HepG2 (cell line): Measurements from ENCODE around the gene IL4I1. TPM values are rescaled to one million over a fixed set of nuclear protein-coding genes. Genes with fewer than 3 reads are reported as not detected.

ENCODE experiments used
- ATAC-seq: fragments of 200-7000 bp; cut with Tn5 transposase; 3 replicates; pipeline ENCODE4 v1.9.1; 2020; ENCODE audit warnings: mild to moderate bottlenecking, moderate library complexity
- BruUV-seq: library from RNA; stranded (reverse); fragments of 400-500 nt; replicated peaks from 2 replicates; lab custom pipeline; 2021; lab: Mats Ljungman, UMichigan
- CTCF ChIA-PET: fragments of 300-600 bp; formaldehyde crosslinking; extraction: SDS; loops from one replicate; lab custom pipeline; 2021; ENCODE audit warnings: low total read pairs, inconsistent platforms, low intra/inter-chr PET ratio; lab: Yijun Ruan, JAX
- POLR2A ChIA-PET: fragments of 350-600 bp; sonication (Branson Sonifier 250); formaldehyde crosslinking; loops from one replicate; lab custom pipeline; 2020; ENCODE audit warnings: antibody characterized with exemption, inconsistent platforms; lab: Yijun Ruan, JAX
- DNase-seq: peaks from one replicate; pipeline ENCODE4 v3.0.0-alpha.2; 2015; ENCODE audit warnings: low spot score
- FAIRE-seq: peaks from 3 replicates; lab custom pipeline; 2011; peaks lifted over from hg19 to GRCh38; lab: Jason Lieb, UNC
- H2AFZ ChIP-seq: one replicate; pipeline ENCODE4 v1.6.1; 2011; ENCODE audit warnings: low read length, inconsistent platforms
- H3K27ac ChIP-seq: fragments of 300-600 bp; 3 replicates; pipeline ENCODE4 v1.8.0; 2011; ENCODE audit warnings: mixed run types, mild to moderate bottlenecking, mixed read lengths, low read length, inconsistent platforms; ENCODE audit not compliant: insufficient read depth; ENCODE audit errors: extremely low read length
- H3K27me3 ChIP-seq, 2 experiments: fragments of 200-600 bp in 1 of 2; 2 replicates in 1 of 2; 3 replicates in 1 of 2; pipeline versions ENCODE4 v1.6.0 to v1.8.0; 2011; ENCODE audit warnings: low read length in 2 of 2, mild to moderate bottlenecking in 2 of 2, moderate library complexity in 2 of 2, inconsistent platforms in 1 of 2; ENCODE audit not compliant: insufficient read depth in 2 of 2, control insufficient read depth in 1 of 2
- H3K36me3 ChIP-seq, 2 experiments: fragments of 200-600 bp in 1 of 2; replicated peaks in 1 of 2; 2 replicates in 1 of 2; 3 replicates in 1 of 2; pipeline versions ENCODE4 v1.5.1 to v1.8.0; 2011; ENCODE audit warnings: low read length in 2 of 2, inconsistent platforms in 1 of 2; ENCODE audit not compliant: insufficient read depth in 2 of 2, control insufficient read depth in 1 of 2
- H3K4me1 ChIP-seq: 2 replicates; pipeline ENCODE4 v1.5.1; 2012; ENCODE audit warnings: low read length, inconsistent platforms; ENCODE audit not compliant: insufficient read depth
- H3K4me2 ChIP-seq: 2 replicates; pipeline ENCODE4 v1.6.0; 2011; ENCODE audit warnings: low read depth, low read length, inconsistent platforms
- H3K4me3 ChIP-seq, 3 experiments: fragments of 200-600 bp in 1 of 3; sonication (generic), shearing (Covaris generic) in 1 of 3; replicated peaks in 1 of 3; 2 replicates each; pipeline ENCODE4 v1.5.1; 2011 to 2016; ENCODE audit warnings: low read length in 3 of 3, inconsistent platforms in 2 of 3, low read depth in 2 of 3, mild to moderate bottlenecking in 2 of 3, control low read depth in 1 of 3, mixed read lengths in 1 of 3; ENCODE audit not compliant: insufficient read depth in 1 of 3
- H3K79me2 ChIP-seq: one replicate; pipeline ENCODE4 v1.6.1; 2011; ENCODE audit warnings: low read length, inconsistent platforms; ENCODE audit not compliant: insufficient read depth
- H3K9ac ChIP-seq: 2 replicates; pipeline ENCODE4 v1.6.0; 2011; ENCODE audit warnings: mild to moderate bottlenecking, low read depth, low read length, inconsistent platforms; ENCODE audit not compliant: insufficient read depth
- H3K9me3 ChIP-seq: 2 replicates; pipeline ENCODE4 v1.5.1; 2012; ENCODE audit warnings: mild to moderate bottlenecking, low read length
- H4K20me1 ChIP-seq: 2 replicates; pipeline ENCODE4 v1.6.0; 2011; ENCODE audit warnings: inconsistent platforms, mild to moderate bottlenecking, low read length, moderate library complexity; ENCODE audit not compliant: insufficient read depth
- AGO1 ChIP-seq: fragments of 200-400 bp; formaldehyde crosslinking; IDR thresholded peaks from 2 replicates; pipeline ENCODE4 v1.6.1; 2017; ENCODE audit warnings: mild to moderate bottlenecking, low read depth, low read length, moderate library complexity; ENCODE audit not compliant: poor library complexity, severe bottlenecking
- CCAR2 ChIP-seq: fragments of 200-400 bp; formaldehyde crosslinking; optimal IDR thresholded peaks from 2 replicates; pipeline ENCODE3; 2018; ENCODE audit warnings: low read depth, mild to moderate bottlenecking, low read length, moderate library complexity
- CENPX ChIP-seq: sonication (generic); formaldehyde crosslinking; IDR thresholded peaks from 2 replicates; pipeline ENCODE4 v1.9.0; 2021; ENCODE audit warnings: mild to moderate bottlenecking, missing genetic modification reagents, moderate library complexity
- FOXM1 ChIP-seq: sonication (generic); formaldehyde crosslinking; IDR thresholded peaks from 2 replicates; pipeline ENCODE4 v1.5.0; 2020; ENCODE audit warnings: missing genetic modification reagents
- HDAC6 ChIP-seq: fragments of 200-600 bp; sonication (generic); IDR thresholded peaks from 2 replicates; pipeline ENCODE4 v1.7.0; 2017; ENCODE audit warnings: mild to moderate bottlenecking, antibody characterized with exemption, low read length, low read depth
- MXD4 ChIP-seq: IDR thresholded peaks from 2 replicates; pipeline ENCODE4 v1.6.1; 2016; ENCODE audit warnings: mild to moderate bottlenecking, missing biosample characterization, missing genetic modification reagents
- NAIF1 ChIP-seq: sonication (generic); formaldehyde crosslinking; IDR thresholded peaks from 2 replicates; pipeline ENCODE4 v1.5.0; 2020; ENCODE audit warnings: mild to moderate bottlenecking, missing genetic modification reagents, borderline replicate concordance
- NFYC ChIP-seq: IDR thresholded peaks from 2 replicates; pipeline ENCODE4 v1.6.1; 2016; ENCODE audit warnings: missing genetic modification reagents, missing compliant biosample characterization
- POLR2A ChIP-seq, 2 experiments: IDR thresholded peaks; 2 replicates each; pipeline ENCODE4 v1.6.1; 2011; ENCODE audit warnings: low read depth in 2 of 2, low read length in 2 of 2, mild to moderate bottlenecking in 1 of 2, moderate library complexity in 1 of 2; ENCODE audit not compliant: insufficient read depth in 1 of 2
- XRCC5 ChIP-seq: fragments of 200-400 bp; formaldehyde crosslinking; optimal IDR thresholded peaks from 2 replicates; pipeline ENCODE3; 2017; ENCODE audit warnings: mild to moderate bottlenecking, low read length
- ZBTB1 ChIP-seq: sonication (generic); formaldehyde crosslinking; IDR thresholded peaks from 2 replicates; pipeline ENCODE4 v1.4.0; 2020; ENCODE audit warnings: missing genetic modification reagents, borderline replicate concordance
- ZBTB7B ChIP-seq: sonication (generic); formaldehyde crosslinking; IDR thresholded peaks from 2 replicates; pipeline ENCODE4 v1.4.0; 2020; ENCODE audit warnings: missing genetic modification reagents
- ZNF569 ChIP-seq: sonication (generic); formaldehyde crosslinking; IDR thresholded peaks from 2 replicates; pipeline ENCODE4 v1.5.0; 2020; ENCODE audit warnings: mild to moderate bottlenecking, missing genetic modification reagents, moderate library complexity, borderline replicate concordance
- ZNF572 ChIP-seq: sonication (generic); formaldehyde crosslinking; IDR thresholded peaks from 2 replicates; pipeline ENCODE4 v1.5.1; 2020; ENCODE audit warnings: mild to moderate bottlenecking, missing genetic modification reagents
- ZNF740 ChIP-seq: sonication (generic); formaldehyde crosslinking; IDR thresholded peaks from 2 replicates; pipeline ENCODE4 v1.4.0; 2020; ENCODE audit warnings: missing genetic modification reagents
- ZSCAN21 ChIP-seq: sonication (generic); formaldehyde crosslinking; IDR thresholded peaks from 2 replicates; pipeline ENCODE4 v1.8.0; 2022; ENCODE audit warnings: mild to moderate bottlenecking, missing genetic modification reagents, moderate library complexity, borderline replicate concordance
- WGBS: methylation state at CpG from one replicate; pipeline ENCODE4 v1.1.6; 2017; ENCODE audit warnings: low lambda C conversion rate; 5-methylcytosine and 5-hydroxymethylcytosine counted together
- in situ Hi-C: cut with HindIII; loops from 2 replicates; pipeline ENCODE4 v1.10.0; 2017; ENCODE audit warnings: low pct_unique_long_range_greater_than_20kb; ENCODE audit not compliant: extremely low pct_ligation_motif_present
- intact Hi-C: fragments of 100-400 bp; cut with micrococcal nuclease; formaldehyde crosslinking; loops from one replicate; pipeline ENCODE4 v1.10.0; 2022; ENCODE audit not compliant: unreplicated experiment
- polyA plus RNA-seq, 8 experiments: library from polyadenylated mRNA; depleted of rRNA in 3 of 8; stranded (reverse) in 7 of 8; unstranded in 1 of 8; fragments of >200 nt; fragmentation: Illumina TruSeq in 4 of 8; extraction: Trizol in 4 of 8; gene quantifications; 2 replicates each; pipeline versions ENCODE4 v1.2.1 to v1.2.3, GENCODE V29; 2011 to 2016; ENCODE audit warnings: low read depth in 4 of 8, missing spikeins in 1 of 8, mixed read lengths in 1 of 8; ENCODE audit not compliant: insufficient read depth in 1 of 8
- total RNA-seq, 5 experiments: library from RNA; depleted of rRNA; stranded (reverse); fragments of >200 nt; fragmentation: Illumina TruSeq; extraction: Trizol; gene quantifications; 2 replicates each; pipeline ENCODE4 v1.2.3, GENCODE V29; 2016; ENCODE audit warnings: low read depth in 1 of 5

Gene IL4I1
- total and polyA plus RNA-seq, 2 of the 13 experiments (the other 11 are each of a cell fraction or from before 2014, with no cell fraction given), result not detected

DNA sequence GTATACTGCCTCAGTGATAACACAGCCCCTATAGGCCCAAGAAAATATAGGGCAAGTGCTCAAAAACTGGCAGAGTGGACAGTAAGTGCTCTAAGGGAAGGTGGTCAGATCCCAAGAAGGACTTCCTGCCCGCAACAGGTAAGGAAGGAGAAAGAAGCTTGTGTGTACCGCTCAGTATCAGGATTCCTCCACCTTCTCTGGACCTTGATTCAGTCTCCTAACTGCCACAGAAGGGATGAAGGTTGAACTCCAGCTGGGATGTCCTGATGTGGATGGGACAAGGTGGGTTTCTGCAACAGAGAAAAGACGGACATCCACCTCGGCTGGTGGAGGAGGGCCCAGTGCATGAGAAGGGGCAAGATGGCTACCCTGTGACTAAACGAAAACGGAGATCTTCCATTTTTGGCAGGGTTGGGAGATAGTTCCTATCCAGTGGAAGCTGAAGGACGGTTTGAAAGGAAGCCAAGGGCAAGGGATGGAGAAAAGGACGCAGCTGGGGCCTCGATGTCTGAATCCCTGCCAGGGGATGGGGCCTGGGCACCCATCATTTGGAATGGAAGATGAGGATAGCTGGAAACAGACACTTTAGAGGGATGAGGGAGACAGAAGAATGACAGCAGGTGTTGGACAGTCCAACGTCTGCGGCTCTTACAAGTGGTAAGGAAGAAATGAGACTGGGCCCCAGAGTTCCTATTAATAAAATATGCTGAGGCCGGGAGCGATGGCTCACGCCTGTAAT is 31.0 kb upstream of the IL4I1 start:
- Histone ChIP-seq H3K4me3 (peak overlapping the region; percentile 2 to 89 (median 71); a peak in 4 of 6 replicates), H3K79me2 (peaks cover 46% of the 10 kb centered on the region), H3K4me2 (peak overlapping the region; percentile 94), H3K9ac (peak overlapping the region; percentile 95; the same call in 1 of the 2 replicates), H4K20me1 (no peaks in the 10 kb centered on the region; the same call in 1 of the 2 replicates), H3K36me3 (peaks cover 12 to 40% of the 10 kb centered on the region in 2 experiments; a peak in 4 of 5 replicates), H2AFZ (no peak overlapping the region), H3K9me3 (no peaks in the 10 kb centered on the region), H3K27me3 (no peaks in the 10 kb centered on the region; a peak in 1 of 5 replicates), H3K4me1 (peaks cover 27% of the 10 kb centered on the region), H3K27ac (no peak overlapping the region)
- ATAC-seq (no peak), FAIRE-seq (no peak), DNase-seq (no peak)
- CTCF ChIA-PET, result no interaction called here
- no TSS peak for BruUV-seq
- 92% methylated on average over 14 of the region's 14 CpGs for WGBS
- intact Hi-C loops (no loop called here), in situ Hi-C loops (no loop called here)
- POLR2A ChIA-PET, result interaction anchor here (2.6 to 3.5 kb wide), 2 partner anchors 51 to 58 kb away, joined by 20 to 22 read pairs; partner anchors contain the start of genes AKT1S1 and TBC1D17
- TF ChIP-seq NAIF1 (CRISPR knock-in tag) (no peak), ZSCAN21 (CRISPR knock-in tag) (no peak), ZNF572 (CRISPR knock-in tag) (peak; percentile 38; the same call in 1 of the 2 replicates)
- TF ChIP-seq, all 625 proteins: peak for 1

DNA sequence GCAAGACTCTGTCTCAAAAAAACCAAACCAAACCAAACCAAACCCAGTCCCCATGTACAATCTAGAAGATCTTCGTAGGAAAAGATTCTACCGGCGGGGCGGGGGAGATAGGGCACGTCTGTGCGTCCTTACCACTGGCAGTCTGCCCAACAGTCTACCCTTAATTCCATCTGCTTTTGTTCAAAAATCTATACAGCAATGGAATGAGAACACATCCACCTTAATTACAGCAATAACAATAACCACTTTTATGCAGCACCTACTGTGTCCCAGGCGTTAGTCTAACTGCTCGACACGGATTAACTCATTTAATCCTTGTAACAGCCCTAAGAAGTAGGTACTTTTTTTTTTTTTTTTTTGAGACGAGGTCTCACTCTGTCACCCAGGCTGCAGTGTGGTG is 29.8 kb upstream of the IL4I1 start:
- Histone ChIP-seq H3K4me2 (no peak overlapping the region), H2AFZ (no peak overlapping the region), H3K27me3 (no peaks in the 10 kb centered on the region; a peak in 1 of 5 replicates), H3K27ac (no peak overlapping the region), H3K36me3 (peaks cover 15 to 44% of the 10 kb centered on the region in 2 experiments; a peak in 4 of 5 replicates), H3K79me2 (peaks cover 56% of the 10 kb centered on the region), H3K4me1 (peaks cover 27% of the 10 kb centered on the region), H3K9ac (no peak overlapping the region), H4K20me1 (no peaks in the 10 kb centered on the region; the same call in 1 of the 2 replicates), H3K9me3 (no peaks in the 10 kb centered on the region), H3K4me3 (no peak overlapping the region)
- BruUV-seq, result no TSS peak
- intact Hi-C loops (no loop called here), in situ Hi-C loops (no loop called here)
- ATAC-seq (no peak), DNase-seq (no peak), FAIRE-seq (no peak)
- ChIA-PET POLR2A (no interaction called here), CTCF (no interaction called here)
- 89% methylated on average over 10 of the region's 10 CpGs for WGBS
- TF ChIP-seq CENPX (CRISPR knock-in tag), result no peak
- TF ChIP-seq ZBTB1, result no peak
- no peak for TF ChIP-seq ZNF569 (CRISPR knock-in tag)
- no peak for TF ChIP-seq MXD4 (CRISPR knock-in tag)
- TF ChIP-seq XRCC5, result no peak
- TF ChIP-seq POLR2A (IDR thresholded peaks at IDR 0.05; ENCODE audit: insufficient read depth in 1 of 2, low read depth in 2 of 2, low read length in 2 of 2), result no peak
- TF ChIP-seq NFYC (CRISPR knock-in tag), result no peak
- no peak for TF ChIP-seq FOXM1 (CRISPR knock-in tag)
- TF ChIP-seq ZNF740, result no peak
- TF ChIP-seq AGO1, result no peak
- TF ChIP-seq CCAR2, result no peak
- TF ChIP-seq HDAC6, result no peak
- no peak for TF ChIP-seq ZBTB7B (CRISPR knock-in tag)
